Measurements from ENCODE around the gene CHD1.

GRCh38 chr5:98898743-98899142, 30.1 kb downstream of the CHD1 start:
- no peak for TF ChIP-seq CTCF (IDR thresholded peaks at IDR 0.05 in 4 of 5, conservative IDR thresholded peaks at IDR 0.05 in 1 of 5)
- no peak for TF ChIP-seq POLR2A (IDR thresholded peaks at IDR 0.05)
